BE2C (cell line): Measurements from ENCODE around the gene PTGDS.

Experiments used
- DNase-seq: peaks from one replicate; pipeline ENCODE4 v3.0.0-alpha.2; 2020
- H3K27me3 ChIP-seq: fragments of 250-450 bp; sonication (Bioruptor Pico); 2 replicates; pipeline ENCODE4 v1.5.1; 2020; ENCODE audit warnings: mild to moderate bottlenecking
- H3K36me3 ChIP-seq: fragments of 250-450 bp; sonication (Bioruptor Pico); 2 replicates; pipeline ENCODE4 v1.5.1; 2020; ENCODE audit warnings: mild to moderate bottlenecking
- H3K4me1 ChIP-seq: fragments of 250-450 bp; sonication (Bioruptor Pico); 2 replicates; pipeline ENCODE4 v1.5.1; 2020
- H3K4me3 ChIP-seq: 2 replicates; pipeline ENCODE4 v1.5.1; 2011; ENCODE audit warnings: low read depth, low read length
- H3K9me3 ChIP-seq: fragments of 250-450 bp; sonication (Bioruptor Pico); 2 replicates; pipeline ENCODE4 v1.5.1; 2020
- TF ChIP-seq, protein P1 (sequence below): IDR thresholded peaks from 2 replicates; pipeline ENCODE4 v1.5.1; 2012; ENCODE audit warnings: mild to moderate bottlenecking, low read depth, low read length

PTGDS gene

DNA sequence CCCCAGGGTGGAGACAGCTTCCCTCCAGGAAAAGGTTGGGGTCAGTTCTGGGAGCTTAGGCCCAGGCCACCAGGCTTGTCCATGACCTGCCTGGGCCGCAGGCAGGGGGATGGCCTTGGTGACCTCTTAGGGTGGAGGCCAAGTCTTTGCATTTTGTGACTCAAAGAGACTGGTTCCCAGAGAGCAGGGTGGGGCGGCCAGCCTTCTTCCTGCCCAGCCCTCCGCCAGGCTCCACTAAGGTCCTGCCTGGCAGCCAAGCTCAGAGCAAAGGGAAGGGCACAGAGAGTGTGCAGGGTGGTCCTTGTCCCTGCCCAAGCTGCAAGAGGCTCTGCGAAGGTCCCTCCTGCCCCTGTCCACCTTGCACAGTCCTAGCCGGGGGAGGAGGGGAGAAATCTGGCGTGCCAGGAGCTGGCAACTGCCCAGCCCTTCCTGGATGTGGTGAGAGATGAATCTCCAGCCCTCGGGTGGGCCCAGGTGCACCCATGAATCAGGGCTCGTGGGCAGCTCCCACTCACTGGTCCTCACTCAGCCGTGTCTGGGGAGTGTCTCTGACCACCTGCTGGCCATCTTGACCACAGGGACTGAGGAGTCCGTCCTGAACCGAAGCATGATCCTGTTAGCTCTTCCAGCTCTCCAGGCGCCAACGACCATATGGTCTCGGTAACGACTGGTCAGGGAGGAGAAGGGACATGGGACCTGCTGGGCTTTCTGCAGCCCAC is 2.3 kb upstream of the PTGDS start:
- TF ChIP-seq, protein P1, sequence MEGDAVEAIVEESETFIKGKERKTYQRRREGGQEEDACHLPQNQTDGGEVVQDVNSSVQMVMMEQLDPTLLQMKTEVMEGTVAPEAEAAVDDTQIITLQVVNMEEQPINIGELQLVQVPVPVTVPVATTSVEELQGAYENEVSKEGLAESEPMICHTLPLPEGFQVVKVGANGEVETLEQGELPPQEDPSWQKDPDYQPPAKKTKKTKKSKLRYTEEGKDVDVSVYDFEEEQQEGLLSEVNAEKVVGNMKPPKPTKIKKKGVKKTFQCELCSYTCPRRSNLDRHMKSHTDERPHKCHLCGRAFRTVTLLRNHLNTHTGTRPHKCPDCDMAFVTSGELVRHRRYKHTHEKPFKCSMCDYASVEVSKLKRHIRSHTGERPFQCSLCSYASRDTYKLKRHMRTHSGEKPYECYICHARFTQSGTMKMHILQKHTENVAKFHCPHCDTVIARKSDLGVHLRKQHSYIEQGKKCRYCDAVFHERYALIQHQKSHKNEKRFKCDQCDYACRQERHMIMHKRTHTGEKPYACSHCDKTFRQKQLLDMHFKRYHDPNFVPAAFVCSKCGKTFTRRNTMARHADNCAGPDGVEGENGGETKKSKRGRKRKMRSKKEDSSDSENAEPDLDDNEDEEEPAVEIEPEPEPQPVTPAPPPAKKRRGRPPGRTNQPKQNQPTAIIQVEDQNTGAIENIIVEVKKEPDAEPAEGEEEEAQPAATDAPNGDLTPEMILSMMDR, result no peak
- Histone ChIP-seq H3K36me3 (no peaks in the 10 kb centered on the region), H3K27me3 (no peaks in the 10 kb centered on the region), H3K4me3 (no peak overlapping the region), H3K4me1 (no peaks in the 10 kb centered on the region), H3K9me3 (no peaks in the 10 kb centered on the region)
- no peak for DNase-seq

DNA sequence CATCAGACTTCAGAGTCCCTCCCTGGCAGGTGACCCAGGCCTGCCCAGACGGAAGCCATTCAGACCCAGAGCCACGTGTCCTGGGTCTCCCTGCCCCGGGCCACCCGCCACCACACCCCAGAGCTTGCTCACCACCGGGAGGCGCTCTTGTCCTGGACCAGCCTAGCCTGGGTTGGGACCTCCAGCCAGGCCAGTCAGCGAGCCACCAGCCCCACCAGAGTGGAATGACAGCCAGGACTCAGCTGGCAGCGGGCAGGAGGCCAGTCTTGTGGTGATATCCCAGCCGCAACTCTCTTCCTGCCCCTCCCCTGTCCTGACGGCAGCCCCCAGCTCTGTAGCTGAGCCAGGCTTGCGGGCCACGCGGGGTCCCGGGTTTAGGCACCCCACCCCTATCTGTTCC is 1.7 kb upstream of the PTGDS start:
- DNase-seq, result no peak
- H3K27me3 ChIP-seq, result no peaks in the 10 kb centered on the region
- TF ChIP-seq, protein P1, result 0 out of 2 replicates have a peak, but pooled peaks have one; percentile 7
- H3K4me1 ChIP-seq, result peaks cover 2% of the 10 kb centered on the region
- no peaks in the 10 kb centered on the region for H3K36me3 ChIP-seq
- H3K9me3 ChIP-seq, result no peaks in the 10 kb centered on the region
- H3K4me3 ChIP-seq, result no peak overlapping the region

DNA sequence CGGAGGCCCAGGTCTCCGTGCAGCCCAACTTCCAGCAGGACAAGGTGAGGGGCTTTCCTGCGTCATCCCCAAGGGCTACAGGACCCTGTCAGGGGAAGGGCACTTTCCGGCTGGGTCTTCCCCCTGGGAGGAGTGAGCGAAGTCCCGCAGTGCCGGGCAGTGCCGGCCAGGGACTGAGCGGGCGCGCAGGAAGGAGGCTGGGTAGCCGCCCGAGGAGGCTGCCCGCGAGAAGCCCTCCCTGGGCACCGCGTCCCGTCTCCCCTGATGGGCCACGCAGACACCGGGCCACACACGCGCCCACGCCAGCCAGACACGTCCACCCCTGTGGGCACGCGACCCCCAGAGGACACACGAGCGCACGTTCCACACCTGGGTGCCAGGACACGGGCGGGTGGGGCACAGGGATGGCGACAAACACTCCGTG is 357 bp downstream of the PTGDS start:
- Histone ChIP-seq H3K36me3 (no peaks in the 10 kb centered on the region), H3K4me3 (peak overlapping the region; percentile 31; the same call in 1 of the 2 replicates), H3K9me3 (no peaks in the 10 kb centered on the region), H3K27me3 (no peaks in the 10 kb centered on the region), H3K4me1 (peaks cover 19% of the 10 kb centered on the region)
- DNase-seq, result no peak
- TF ChIP-seq, protein P1, result no peak

DNA sequence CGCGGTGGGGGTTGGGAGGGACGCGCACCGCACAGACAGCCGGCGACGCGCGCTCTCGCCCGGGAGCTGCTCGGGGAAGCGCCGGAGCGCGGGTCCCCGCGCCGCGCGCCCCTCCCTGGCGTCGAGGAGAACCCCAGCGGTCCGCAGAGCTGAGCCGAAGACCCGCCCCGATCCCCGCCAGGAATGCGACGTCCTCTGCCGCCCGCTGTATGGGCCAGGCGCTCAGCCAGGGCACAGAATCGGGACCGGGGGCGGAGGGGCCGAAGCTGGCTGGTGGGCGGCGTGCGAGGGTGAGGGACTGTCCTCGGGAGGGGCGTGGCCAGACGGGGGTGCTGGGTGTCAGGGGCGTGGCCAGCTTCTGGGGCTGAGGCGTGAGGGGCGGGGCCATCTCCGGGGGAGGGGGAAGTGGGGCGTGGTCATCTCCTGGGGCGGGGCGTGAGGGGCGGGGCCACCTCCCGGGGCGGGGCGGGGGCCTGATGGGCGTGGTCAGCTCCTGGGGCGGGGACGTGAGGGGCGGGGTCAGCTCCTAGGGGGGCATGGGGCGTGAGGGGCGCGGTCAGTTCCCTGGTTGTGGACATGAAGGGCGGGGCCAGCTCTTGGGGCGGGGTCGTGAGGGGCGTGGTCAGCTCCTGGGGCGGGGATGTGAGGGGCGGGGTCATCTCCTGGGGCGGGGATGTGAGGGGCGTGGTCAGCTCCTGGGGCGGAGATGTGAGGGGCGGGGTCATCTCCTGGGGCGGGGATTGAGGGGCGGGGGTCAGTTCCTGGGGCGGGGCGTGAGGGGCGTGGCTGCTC is 965 bp downstream of the PTGDS start:
- Histone ChIP-seq H3K4me1 (peaks cover 20% of the 10 kb centered on the region), H3K9me3 (no peaks in the 10 kb centered on the region), H3K4me3 (peak overlapping the region; percentile 31), H3K27me3 (no peaks in the 10 kb centered on the region), H3K36me3 (no peaks in the 10 kb centered on the region)
- DNase-seq, result peak; percentile 88
- TF ChIP-seq, protein P1, result no peak

DNA sequence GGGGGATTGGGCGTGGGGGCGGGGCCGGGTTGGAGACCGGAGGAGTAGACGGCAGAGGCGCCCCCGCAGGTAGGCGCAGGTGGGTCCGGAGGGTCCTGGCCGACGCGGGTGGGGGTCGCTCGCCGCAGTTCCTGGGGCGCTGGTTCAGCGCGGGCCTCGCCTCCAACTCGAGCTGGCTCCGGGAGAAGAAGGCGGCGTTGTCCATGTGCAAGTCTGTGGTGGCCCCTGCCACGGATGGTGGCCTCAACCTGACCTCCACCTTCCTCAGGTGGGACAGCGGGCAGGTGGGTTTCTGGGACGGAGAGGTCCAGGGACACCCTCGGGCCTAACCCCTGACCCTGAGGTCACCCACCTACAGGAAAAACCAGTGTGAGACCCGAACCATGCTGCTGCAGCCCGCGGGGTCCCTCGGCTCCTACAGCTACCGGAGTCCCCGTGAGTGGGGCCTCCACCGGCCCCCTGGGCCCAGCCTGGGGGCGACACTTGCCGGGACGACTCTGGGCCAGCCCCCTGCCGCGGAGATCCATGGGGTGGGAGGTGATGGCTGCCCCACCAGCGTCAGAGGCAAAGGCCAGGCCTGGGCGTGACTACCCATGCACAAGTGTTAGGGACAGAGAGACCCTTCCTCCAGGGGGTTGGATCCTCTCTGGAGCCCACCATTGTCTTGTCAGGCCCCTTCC is 1.7 kb downstream of the PTGDS start:
- Histone ChIP-seq H3K4me3 (no peak overlapping the region), H3K4me1 (peaks cover 24% of the 10 kb centered on the region), H3K9me3 (no peaks in the 10 kb centered on the region), H3K36me3 (no peaks in the 10 kb centered on the region), H3K27me3 (no peaks in the 10 kb centered on the region)
- DNase-seq, result no peak
- TF ChIP-seq, protein P1, result no peak
